WI38 (cell line): Measurements from ENCODE around the gene TRAIP.

ENCODE experiments used
- H3K4me3 ChIP-seq: 2 replicates; pipeline ENCODE4 v1.5.1; 2011; ENCODE audit warnings: low read depth, mild to moderate bottlenecking, control low read depth, low read length
- TF ChIP-seq, protein P1 (sequence below): IDR thresholded peaks from 2 replicates; pipeline ENCODE4 v1.5.1; 2012; ENCODE audit warnings: low read depth, mild to moderate bottlenecking, control low read depth, low read length

The TRAIP gene

GRCh38 chr3:49804141-49805041, 52.0 kb downstream of the TRAIP start:
- TF ChIP-seq, protein P1, sequence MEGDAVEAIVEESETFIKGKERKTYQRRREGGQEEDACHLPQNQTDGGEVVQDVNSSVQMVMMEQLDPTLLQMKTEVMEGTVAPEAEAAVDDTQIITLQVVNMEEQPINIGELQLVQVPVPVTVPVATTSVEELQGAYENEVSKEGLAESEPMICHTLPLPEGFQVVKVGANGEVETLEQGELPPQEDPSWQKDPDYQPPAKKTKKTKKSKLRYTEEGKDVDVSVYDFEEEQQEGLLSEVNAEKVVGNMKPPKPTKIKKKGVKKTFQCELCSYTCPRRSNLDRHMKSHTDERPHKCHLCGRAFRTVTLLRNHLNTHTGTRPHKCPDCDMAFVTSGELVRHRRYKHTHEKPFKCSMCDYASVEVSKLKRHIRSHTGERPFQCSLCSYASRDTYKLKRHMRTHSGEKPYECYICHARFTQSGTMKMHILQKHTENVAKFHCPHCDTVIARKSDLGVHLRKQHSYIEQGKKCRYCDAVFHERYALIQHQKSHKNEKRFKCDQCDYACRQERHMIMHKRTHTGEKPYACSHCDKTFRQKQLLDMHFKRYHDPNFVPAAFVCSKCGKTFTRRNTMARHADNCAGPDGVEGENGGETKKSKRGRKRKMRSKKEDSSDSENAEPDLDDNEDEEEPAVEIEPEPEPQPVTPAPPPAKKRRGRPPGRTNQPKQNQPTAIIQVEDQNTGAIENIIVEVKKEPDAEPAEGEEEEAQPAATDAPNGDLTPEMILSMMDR, result no peak
- peak overlapping the region; percentile 71 for H3K4me3 ChIP-seq

GRCh38 chr3:49803465-49804140, 52.8 kb downstream of the TRAIP start:
- TF ChIP-seq, protein P1, result no peak
- peak overlapping the region; percentile 71 for H3K4me3 ChIP-seq

GRCh38 chr3:49802719-49803464, 53.5 kb downstream of the TRAIP start, which contains the start of gene INKA1:
Gene INKA1 (plus strand): TSS chr3:49803261. CDS start chr3:49803393, 132 bp downstream.
- TF ChIP-seq, protein P1, result peak; percentile 82

GRCh38 chr3:49801160-49801559, 55.2 kb downstream of the TRAIP start:
- TF ChIP-seq, protein P1, result no peak
- no peak overlapping the region for H3K4me3 ChIP-seq

More at GRCh38 chr3:49802719-49803464, 53.5 kb downstream of the TRAIP start, which contains the start of gene INKA1:
- H3K4me3 ChIP-seq, result peak within 1 kb of the TSS; percentile 71

- TF ChIP-seq, protein P1, result no peak
- no peak within 1 kb of the TSS for H3K4me3 ChIP-seq
Measured at GRCh38 chr3:49799761-49800160, 56.6 kb downstream of the TRAIP start, which contains the start of gene CDHR4. Gene CDHR4 (minus strand): TSS chr3:49799873. CDS start chr3:49799812, 61 bp downstream.

DNA sequence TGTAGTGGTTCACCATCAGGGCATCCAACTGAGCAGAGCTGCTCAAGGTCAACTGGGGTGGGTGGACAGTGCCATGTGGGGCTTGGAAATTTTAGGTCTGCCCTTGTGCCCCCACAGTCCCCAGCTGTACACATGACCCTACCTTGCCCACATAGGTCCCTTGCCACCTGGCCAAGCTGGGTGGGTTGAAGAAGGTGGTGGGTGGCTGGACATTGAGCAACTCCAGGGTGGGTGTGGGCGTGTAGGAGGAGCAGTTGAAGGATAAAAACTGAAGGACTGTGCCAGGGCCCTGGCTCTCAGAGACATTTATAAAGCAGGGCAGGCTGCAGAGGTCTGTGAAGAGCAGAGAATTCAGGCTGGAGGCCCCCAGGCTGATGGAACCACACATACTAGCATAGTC, 57.3 kb downstream of the TRAIP start:
- H3K4me3 ChIP-seq, result no peak overlapping the region
- TF ChIP-seq, protein P1, result no peak
